HG03575 (cell line): ENCODE data around the gene EMC9.
A peak's percentile ranks its signal among the peaks of the same experiment; 100 is the strongest.

ENCODE experiments used
- ATAC-seq: cut with Tn5 transposase; IDR thresholded peaks from one replicate; pipeline ENCODE4 v1.9.1; 2021; ENCODE audit not compliant: unreplicated experiment, insufficient number of reproducible peaks, low FRiP score; ENCODE audit errors: extremely low read depth

EMC9 gene

GRCh38 chr14:24151404-24152080 lies 10.2 kb upstream of the EMC9 start:
- ATAC-seq: no peak

GRCh38 chr14:24150993-24151392 lies 9.6 kb upstream of the EMC9 start:
- ATAC-seq: no peak

DNA sequence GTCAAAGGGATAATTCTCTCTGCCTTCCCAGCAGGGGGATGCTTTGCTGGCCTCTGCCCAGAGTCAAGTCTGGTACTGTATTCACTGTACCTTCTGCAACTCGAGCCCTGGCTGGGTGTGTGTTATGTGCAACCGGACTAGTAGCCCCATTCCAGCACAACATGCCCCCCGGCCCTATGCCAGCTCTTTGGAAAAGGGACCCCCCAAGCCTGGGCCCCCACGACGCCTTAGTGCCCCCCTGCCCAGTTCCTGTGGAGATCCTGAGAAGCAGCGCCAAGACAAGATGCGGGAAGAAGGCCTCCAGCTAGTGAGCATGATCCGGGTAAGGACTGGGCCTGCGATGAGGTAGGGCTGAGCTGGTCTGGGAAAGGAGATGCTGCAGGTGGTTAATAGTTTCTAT lies 9.2 kb upstream of the EMC9 start:
- ATAC-seq: no peak

DNA sequence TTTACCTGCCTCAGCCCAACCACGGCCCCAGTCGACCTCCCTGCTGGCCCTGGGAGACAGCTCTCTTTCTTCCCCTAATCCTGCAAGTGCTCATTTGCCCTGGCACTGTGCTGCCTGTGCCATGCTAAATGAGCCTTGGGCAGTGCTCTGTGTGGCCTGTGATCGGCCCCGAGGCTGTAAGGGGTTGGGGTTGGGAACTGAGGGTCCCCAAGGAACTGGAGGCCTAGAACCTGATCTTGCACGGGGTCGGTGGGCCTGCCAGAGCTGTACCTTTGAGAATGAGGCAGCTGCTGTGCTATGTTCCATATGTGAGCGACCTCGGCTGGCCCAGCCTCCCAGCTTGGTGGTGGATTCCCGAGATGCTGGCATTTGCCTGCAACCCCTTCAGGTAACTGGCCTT lies 8.7 kb upstream of the EMC9 start:
- no peak for ATAC-seq

GRCh38 chr14:24149302-24149969 lies 8.0 kb upstream of the EMC9 start:
- no peak for ATAC-seq

GRCh38 chr14:24147761-24148428 lies 6.5 kb upstream of the EMC9 start:
- no peak for ATAC-seq

DNA sequence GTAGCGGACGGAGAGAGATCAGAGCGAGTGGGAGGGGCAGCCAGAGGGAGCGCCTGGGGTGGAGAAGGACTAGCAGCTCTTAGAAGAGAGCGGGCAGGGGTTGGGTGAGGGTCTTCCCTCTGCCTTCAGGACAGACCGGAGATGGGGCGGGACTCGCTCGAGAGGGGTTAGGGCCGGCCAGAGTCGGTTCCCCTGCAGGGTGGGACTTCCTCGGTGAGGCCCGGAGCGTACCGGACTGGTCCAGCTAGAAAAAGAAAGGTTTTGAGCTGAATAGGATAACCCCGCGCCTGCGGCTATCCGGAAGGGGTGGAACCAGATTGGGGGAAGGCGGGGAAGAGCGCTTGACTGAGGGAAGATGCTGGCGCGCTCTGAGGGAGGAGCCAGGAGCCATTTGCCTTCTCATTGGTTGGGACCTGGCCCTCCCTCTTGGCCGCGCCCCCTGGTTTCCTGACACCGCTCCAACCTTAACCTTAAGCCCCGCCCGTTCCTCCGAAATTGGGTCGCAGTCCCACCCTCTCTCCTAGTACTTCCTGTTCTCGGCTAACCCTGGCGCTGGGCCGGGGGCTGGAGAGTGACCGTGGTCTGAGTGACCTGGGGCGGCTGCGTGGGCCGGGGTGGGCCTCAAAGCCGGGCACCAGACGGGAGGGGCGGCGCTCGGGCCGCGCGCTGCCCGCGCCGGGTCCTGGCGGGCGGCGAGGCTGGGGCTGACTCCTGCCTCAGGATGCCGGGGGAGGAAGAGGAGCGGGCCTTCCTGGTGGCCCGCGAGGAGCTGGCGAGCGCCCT lies 5.8 kb upstream of the EMC9 start, which contains the start of gene RNF31:
TSS of gene RNF31 (plus strand) at position 521 of the 783 bp plus-strand sequence. CDS start at position 722, 201 bp downstream.
- ATAC-seq: peak; percentile 67

DNA sequence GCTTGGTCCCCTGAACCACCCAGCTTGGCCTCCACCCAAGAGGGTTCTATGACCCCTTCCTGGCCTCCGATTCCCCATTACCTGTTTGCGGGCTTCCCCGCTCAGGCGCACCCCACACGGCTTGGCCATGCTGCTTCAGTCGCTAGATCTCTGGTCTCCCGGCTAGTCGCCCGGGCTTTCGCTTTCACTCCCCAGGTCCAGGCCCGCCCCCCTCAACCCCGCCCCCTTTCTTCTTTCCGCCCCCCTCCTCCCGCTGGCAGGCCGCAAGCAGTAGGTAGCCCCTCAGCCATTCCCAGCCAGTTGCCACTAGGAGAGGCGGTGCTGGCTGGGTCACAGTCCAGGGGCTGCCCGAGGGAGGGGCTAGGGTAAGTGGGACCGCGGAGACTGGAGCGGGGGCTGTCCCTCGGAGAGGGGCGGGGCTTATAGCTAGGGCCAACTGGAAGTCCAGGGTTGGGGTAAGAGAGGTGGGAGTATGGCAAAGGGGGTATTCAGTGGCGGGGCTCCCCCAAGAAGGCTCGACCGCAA lies 5.1 kb upstream of the EMC9 start, which contains the start of gene PSME2:
TSS of gene PSME2 (minus strand) at position 158 of the 525 bp plus-strand sequence. CDS start at position 129, 29 bp downstream.
- peak; percentile 31 for ATAC-seq

- ATAC-seq: no peak
Observed at GRCh38 chr14:24145690-24146452, 4.5 kb upstream of the EMC9 start.

DNA sequence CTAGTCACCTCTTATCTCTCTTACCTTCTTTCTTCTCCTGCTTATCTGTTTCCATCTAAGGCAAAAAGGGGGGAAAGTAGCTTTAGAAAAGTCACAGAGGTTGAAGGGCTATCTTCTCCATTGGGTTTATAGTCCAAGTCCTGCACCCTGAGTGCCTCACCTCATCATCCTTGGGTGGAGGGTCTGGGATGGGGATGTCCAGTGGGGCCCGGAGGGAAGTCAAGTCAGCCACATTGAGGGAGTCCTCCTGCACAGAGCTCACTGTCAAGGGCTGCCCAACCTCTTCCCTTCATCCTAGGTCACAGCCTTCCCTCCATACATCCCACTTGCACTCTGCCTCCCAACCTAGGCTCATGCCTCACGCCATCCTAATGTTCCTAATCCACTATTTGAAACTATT lies 3.8 kb upstream of the EMC9 start:
- no peak for ATAC-seq

- no peak for ATAC-seq
Observed at GRCh38 chr14:24144451-24144850, 3.1 kb upstream of the EMC9 start.

DNA sequence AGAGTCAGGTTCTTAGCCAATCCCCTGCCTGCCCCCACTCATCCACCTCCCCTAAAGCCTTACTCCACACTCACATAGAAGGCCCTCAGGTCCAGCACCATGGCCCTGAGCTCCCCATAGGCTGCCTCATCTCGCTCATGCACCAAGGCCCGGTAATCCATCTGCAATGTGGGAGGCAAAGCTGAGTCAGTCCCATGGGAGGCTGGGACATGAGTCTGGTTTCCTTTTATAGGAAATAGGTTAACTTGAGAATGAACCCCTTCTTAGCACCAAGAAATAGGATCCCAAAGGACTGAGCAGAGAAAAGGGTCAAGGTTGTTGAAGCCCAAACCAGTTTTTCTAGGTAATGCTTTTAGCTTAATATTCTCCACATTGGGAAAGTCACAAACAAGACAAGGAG lies 2.1 kb upstream of the EMC9 start:
- ATAC-seq: no peak

DNA sequence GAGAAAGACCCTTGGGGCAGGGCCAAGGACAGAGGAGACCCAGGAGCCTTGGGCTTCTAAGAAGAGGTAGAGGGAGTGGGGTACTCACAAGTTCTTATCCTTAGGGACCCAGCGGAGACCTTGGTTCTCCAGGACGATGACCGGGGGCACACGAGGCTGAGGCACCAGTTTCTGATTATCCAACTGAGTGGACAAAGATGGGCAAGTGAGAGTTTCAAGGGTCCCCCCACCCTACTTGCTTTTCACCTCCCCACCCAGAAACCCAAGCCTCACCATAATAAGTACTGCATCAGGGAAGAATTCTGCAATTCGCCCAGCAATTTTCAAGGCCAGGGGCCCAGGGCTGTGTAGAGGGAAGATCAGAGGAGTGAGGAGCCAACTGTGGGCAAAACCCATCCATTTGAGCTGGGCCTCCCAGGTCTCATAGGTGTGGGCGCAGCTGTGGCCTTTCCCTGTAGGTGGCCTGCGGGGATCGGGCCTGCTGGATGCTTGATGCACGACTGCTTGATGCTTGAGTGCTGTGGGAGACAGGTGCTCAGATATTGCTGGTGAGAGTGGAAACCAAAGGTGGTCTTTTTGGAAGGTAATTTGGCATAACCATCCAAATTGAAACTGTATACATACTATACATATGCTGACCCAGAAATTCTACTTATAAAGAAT lies 2.0 kb downstream of the EMC9 start:
- ATAC-seq: no peak

GRCh38 chr14:24138396-24139271 lies 2.8 kb downstream of the EMC9 start:
- no peak for ATAC-seq

GRCh38 chr14:24137529-24138395 lies 3.6 kb downstream of the EMC9 start:
- ATAC-seq: no peak
